Glutamatergic neuron (in vitro differentiated cells): ENCODE data around the gene DNAH6. TPM values are rescaled to one million over a fixed set of nuclear protein-coding genes. Genes with fewer than 3 reads are reported as not detected.

Experiments used
- DNase-seq: peaks from one replicate; pipeline ENCODE4 v3.0.0; 2022
- H3K27ac Mint-ChIP-seq: one replicate; pipeline ENCODE4 v1.8.0; 2020; ENCODE audit warnings: mild to moderate bottlenecking, mixed read lengths, inconsistent platforms; ENCODE audit not compliant: unreplicated experiment
- H3K27me3 Mint-ChIP-seq: one replicate; pipeline ENCODE4 v1.8.0; 2020; ENCODE audit warnings: mild to moderate bottlenecking, moderate library complexity, mixed read lengths, inconsistent platforms; ENCODE audit not compliant: unreplicated experiment
- H3K36me3 Mint-ChIP-seq: one replicate; pipeline ENCODE4 v1.8.0; 2020; ENCODE audit warnings: mild to moderate bottlenecking, mixed read lengths, inconsistent platforms; ENCODE audit not compliant: unreplicated experiment
- H3K4me1 Mint-ChIP-seq: one replicate; pipeline ENCODE4 v1.8.0; 2020; ENCODE audit warnings: mild to moderate bottlenecking, low read depth, mixed read lengths, inconsistent platforms; ENCODE audit not compliant: unreplicated experiment
- H3K4me3 Mint-ChIP-seq: one replicate; pipeline ENCODE4 v1.8.0; 2020; ENCODE audit warnings: mild to moderate bottlenecking, mixed read lengths, inconsistent platforms; ENCODE audit not compliant: unreplicated experiment
- H3K9me3 Mint-ChIP-seq: one replicate; pipeline ENCODE4 v1.8.0; 2020; ENCODE audit warnings: mild to moderate bottlenecking, moderate library complexity, mixed read lengths, inconsistent platforms; ENCODE audit not compliant: unreplicated experiment
- total RNA-seq: library from RNA; stranded (reverse); fragmentation: NEBNext Ultra II Directional; extraction: Animal tissue kit (Norgen Biotek cat#: 25700); gene quantifications from one replicate; pipeline ENCODE4 v1.2.1, GENCODE V29; 2021; ENCODE audit not compliant: unreplicated experiment
- TF ChIP-seq, protein P1 (sequence below): fragments of 200-600 bp; sonication (generic); IDR thresholded peaks from one replicate; pipeline ENCODE4 v1.5.0; 2021; ENCODE audit not compliant: partially characterized antibody, unreplicated experiment

DNAH6 gene
- total RNA-seq, 1 donor from 2014 or later: 0.86 TPM

DNA sequence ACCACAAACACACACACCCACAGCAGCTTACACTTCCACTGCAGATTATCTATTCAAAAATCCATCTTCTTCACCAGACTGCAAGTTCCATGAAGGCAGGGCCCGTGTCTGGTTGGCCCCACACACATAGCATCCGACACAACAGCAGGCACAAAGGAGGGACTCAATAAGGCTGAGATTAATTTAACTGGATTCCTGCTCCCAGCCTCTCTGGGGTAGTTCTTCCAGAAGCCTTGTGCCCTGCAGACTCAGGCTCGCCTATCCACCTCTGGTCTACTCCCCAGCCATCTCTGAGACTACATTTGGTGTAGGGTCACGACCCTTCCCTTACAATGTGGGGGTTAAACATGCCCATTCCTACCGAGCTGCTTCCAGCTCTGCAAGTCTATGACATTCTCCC lies 306.9 kb downstream of the DNAH6 start:
- Mint-ChIP-seq H3K4me3 (no peak overlapping the region), H3K27me3 (no peaks in the 10 kb centered on the region), H3K27ac (no peak overlapping the region), H3K36me3 (no peaks in the 10 kb centered on the region), H3K4me1 (no peaks in the 10 kb centered on the region), H3K9me3 (no peaks in the 10 kb centered on the region)
- DNase-seq: no peak
- TF ChIP-seq, protein P1, sequence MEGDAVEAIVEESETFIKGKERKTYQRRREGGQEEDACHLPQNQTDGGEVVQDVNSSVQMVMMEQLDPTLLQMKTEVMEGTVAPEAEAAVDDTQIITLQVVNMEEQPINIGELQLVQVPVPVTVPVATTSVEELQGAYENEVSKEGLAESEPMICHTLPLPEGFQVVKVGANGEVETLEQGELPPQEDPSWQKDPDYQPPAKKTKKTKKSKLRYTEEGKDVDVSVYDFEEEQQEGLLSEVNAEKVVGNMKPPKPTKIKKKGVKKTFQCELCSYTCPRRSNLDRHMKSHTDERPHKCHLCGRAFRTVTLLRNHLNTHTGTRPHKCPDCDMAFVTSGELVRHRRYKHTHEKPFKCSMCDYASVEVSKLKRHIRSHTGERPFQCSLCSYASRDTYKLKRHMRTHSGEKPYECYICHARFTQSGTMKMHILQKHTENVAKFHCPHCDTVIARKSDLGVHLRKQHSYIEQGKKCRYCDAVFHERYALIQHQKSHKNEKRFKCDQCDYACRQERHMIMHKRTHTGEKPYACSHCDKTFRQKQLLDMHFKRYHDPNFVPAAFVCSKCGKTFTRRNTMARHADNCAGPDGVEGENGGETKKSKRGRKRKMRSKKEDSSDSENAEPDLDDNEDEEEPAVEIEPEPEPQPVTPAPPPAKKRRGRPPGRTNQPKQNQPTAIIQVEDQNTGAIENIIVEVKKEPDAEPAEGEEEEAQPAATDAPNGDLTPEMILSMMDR: no peak

DNA sequence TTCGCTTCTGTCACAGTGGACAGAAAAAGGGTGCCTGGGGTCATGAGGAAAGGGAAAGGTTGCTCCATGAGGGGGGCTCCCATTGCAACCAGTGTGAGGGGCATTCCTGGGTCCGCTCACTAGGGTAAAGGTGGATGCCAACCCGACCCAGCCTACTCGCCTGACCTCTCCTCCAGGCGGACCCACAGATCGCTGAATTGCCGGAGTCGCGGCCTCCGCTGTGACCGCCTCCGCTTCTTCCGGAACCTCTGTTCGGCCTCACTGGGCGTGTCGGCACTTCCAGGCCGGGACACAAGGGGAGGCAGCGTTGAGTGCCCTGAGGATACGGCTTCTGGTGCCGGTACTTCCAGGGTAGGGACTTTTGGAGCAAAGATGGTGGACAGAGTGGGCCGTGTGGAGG lies 307.5 kb downstream of the DNAH6 start:
- Mint-ChIP-seq H3K4me3 (no peak overlapping the region), H3K9me3 (no peaks in the 10 kb centered on the region), H3K4me1 (no peaks in the 10 kb centered on the region), H3K27ac (no peak overlapping the region), H3K27me3 (no peaks in the 10 kb centered on the region), H3K36me3 (no peaks in the 10 kb centered on the region)
- DNase-seq: no peak
- TF ChIP-seq, protein P1: no peak

DNA sequence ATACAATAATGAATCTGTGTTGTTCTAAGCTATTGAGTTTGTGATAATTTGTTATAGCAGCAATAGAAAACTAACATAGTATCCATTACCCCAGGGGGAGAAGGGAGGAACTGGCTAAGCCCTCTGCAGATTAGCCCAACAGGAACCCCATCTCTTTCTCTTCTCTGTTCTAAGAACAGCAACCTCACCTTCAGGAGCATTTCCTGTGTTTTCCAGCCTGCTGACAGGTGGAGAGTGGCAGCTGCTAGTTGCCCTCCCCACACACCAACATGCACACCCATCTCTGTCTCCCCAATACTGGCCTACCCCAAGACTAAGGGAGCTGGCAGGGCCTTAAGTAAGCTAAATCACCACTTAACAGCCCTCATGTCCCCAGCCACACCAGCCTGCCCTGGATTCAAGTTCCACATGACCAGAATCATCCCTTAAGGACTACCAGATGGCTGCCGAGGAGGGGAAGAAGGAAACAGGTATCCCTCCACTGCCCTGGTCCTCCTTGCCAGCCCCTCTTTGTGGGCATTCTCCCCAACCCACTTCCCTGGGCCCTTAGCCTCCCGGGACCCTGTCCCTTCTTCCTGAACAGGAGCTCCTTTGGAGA lies 311.8 kb downstream of the DNAH6 start:
- H3K27ac Mint-ChIP-seq: no peak overlapping the region
- DNase-seq: no peak
- H3K9me3 Mint-ChIP-seq: peaks cover 2% of the 10 kb centered on the region
- peaks cover 3% of the 10 kb centered on the region for H3K27me3 Mint-ChIP-seq
- TF ChIP-seq, protein P1: no peak
- H3K36me3 Mint-ChIP-seq: no peaks in the 10 kb centered on the region
- no peak overlapping the region for H3K4me3 Mint-ChIP-seq
- H3K4me1 Mint-ChIP-seq: no peaks in the 10 kb centered on the region

DNA sequence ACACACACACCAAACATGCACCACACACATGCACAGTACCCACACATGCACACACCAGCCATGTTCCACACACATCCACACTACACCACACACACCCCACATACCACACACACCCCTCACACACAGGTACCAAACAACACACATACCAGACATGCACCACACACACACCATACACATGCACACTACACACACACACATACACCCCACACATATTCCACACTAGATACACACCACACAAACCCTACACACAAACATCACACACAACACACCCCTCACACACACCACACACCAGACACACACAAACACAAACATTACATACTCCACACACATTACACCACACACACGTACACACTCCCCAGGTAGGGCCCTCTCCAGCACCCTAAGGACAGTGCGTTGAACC lies 313.4 kb downstream of the DNAH6 start:
- Mint-ChIP-seq H3K4me3 (no peak overlapping the region), H3K36me3 (no peaks in the 10 kb centered on the region), H3K9me3 (peaks cover 2% of the 10 kb centered on the region), H3K27ac (no peak overlapping the region), H3K4me1 (no peaks in the 10 kb centered on the region), H3K27me3 (peaks cover 3% of the 10 kb centered on the region)
- TF ChIP-seq, protein P1: no peak
- no peak for DNase-seq

DNA sequence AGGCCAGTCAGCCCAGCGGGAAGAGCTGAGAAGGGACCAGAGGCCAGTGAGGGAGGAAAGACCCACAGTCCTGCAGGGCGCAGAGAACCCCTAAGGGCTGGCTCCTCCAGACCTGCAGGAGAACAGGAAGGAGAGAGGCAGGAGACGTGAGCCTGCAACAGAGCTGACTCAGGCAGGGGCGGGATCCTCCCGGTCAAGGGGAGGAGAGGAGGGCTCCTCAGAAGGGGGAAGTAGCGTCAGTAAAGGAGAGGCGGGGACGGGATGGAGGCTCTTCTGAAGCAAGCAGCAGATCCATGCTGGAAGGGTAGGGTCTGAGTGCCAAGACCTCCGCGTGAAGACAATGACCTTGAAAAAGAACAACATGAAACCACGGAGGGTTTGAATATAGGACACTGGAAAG lies 313.8 kb downstream of the DNAH6 start:
- H3K36me3 Mint-ChIP-seq: no peaks in the 10 kb centered on the region
- peaks cover 3% of the 10 kb centered on the region for H3K27me3 Mint-ChIP-seq
- no peak overlapping the region for H3K4me3 Mint-ChIP-seq
- no peak for DNase-seq
- H3K27ac Mint-ChIP-seq: no peak overlapping the region
- no peaks in the 10 kb centered on the region for H3K4me1 Mint-ChIP-seq
- peaks cover 2% of the 10 kb centered on the region for H3K9me3 Mint-ChIP-seq
- TF ChIP-seq, protein P1: no peak
